WERI-Rb-1 (cell line): Measurements from ENCODE around the gene CATSPERB.
"Not testable (repeated sequence)": the region's sequence is repeated elsewhere in the genome, so short reads cannot be mapped to it uniquely, and the experiment has no call there.

ENCODE experiments used
- DNase-seq: peaks from one replicate; pipeline ENCODE4 v3.0.0-alpha.2; 2020
- H3K27ac ChIP-seq: fragments of 250-450 bp; sonication (Bioruptor Pico); 2 replicates; pipeline ENCODE4 v1.5.1; 2020; ENCODE audit warnings: mild to moderate bottlenecking, moderate library complexity
- H3K27me3 ChIP-seq: fragments of 250-450 bp; sonication (Bioruptor Pico); 2 replicates; pipeline ENCODE4 v1.5.1; 2021; ENCODE audit warnings: mild to moderate bottlenecking, low read depth, moderate library complexity; ENCODE audit not compliant: insufficient read depth, severe bottlenecking
- H3K36me3 ChIP-seq: fragments of 250-450 bp; sonication (Bioruptor Pico); 2 replicates; pipeline ENCODE4 v1.5.1; 2020; ENCODE audit warnings: mild to moderate bottlenecking, moderate library complexity
- H3K4me3 ChIP-seq: 2 replicates; pipeline ENCODE4 v1.5.1; 2011; ENCODE audit warnings: low read depth, mild to moderate bottlenecking, control low read depth, low read length
- H3K9me3 ChIP-seq: fragments of 250-450 bp; sonication (Bioruptor Pico); 2 replicates; pipeline ENCODE4 v1.5.1; 2021; ENCODE audit warnings: mild to moderate bottlenecking, moderate library complexity; ENCODE audit not compliant: severe bottlenecking
- CTCF ChIP-seq: IDR thresholded peaks from 2 replicates; pipeline ENCODE4 v1.5.1; 2011; ENCODE audit warnings: low read depth, mild to moderate bottlenecking, control low read depth, inconsistent platforms, low read length

The CATSPERB gene

DNA sequence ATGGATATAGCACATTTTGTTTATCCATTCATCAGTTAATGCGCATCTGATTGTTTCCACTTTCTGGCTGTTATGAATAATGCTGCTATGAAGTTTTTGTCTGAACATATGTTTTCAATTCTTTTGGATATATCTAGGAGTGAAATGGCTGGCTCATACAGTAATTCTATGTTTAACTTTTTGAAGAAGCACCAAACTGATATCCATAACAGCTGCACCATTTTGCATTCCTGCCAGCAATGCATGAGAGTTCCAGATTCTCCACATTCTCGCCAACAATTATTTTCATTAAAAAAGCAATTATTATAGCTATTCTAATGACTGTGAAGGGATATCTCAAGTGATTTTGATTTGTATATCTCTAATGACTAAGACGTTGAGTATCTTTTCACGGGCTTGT lies 131.9 kb downstream of the CATSPERB start:
- Histone ChIP-seq H3K36me3 (no peaks in the 10 kb centered on the region), H3K9me3 (peaks cover 3% of the 10 kb centered on the region), H3K4me3 (no peak overlapping the region), H3K27me3 (no peaks in the 10 kb centered on the region), H3K27ac (no peak overlapping the region)
- no peak for DNase-seq
- no peak for TF ChIP-seq CTCF

- TF ChIP-seq CTCF: no peak
- Histone ChIP-seq H3K4me3 (no peak overlapping the region), H3K36me3 (no peaks in the 10 kb centered on the region), H3K27ac (no peak overlapping the region), H3K9me3 (peaks cover 3% of the 10 kb centered on the region), H3K27me3 (no peaks in the 10 kb centered on the region)
- DNase-seq: no peak
Measured at GRCh38 chr14:91595736-91596135, 136.2 kb downstream of the CATSPERB start.

DNA sequence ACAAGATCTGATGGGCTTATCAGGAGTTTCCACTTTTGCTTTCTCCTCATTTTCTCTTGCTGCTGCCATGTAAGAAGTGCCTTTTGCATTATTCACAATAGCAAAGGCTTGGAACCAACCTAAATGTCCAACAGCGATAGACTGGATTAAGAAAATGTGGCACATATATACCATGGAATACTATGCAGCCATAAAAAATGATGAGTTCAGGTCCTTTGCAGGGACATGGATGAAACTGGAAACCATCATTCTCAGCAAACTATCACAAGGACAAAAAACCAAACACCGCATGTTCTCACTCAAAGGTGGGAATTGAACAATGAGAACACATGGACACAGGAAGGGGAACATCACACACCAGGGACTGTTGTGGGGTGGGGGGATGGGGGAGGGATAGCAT lies 137.9 kb downstream of the CATSPERB start:
- not testable (repeated sequence) for H3K27me3 ChIP-seq, H3K27ac ChIP-seq, H3K4me3 ChIP-seq, H3K9me3 ChIP-seq, DNase-seq, H3K36me3 ChIP-seq

GRCh38 chr14:91586410-91586809 lies 145.5 kb downstream of the CATSPERB start:
- TF ChIP-seq CTCF: no peak
- H3K4me3 ChIP-seq: no peak overlapping the region
- no peaks in the 10 kb centered on the region for H3K27me3 ChIP-seq
- H3K9me3 ChIP-seq: no peaks in the 10 kb centered on the region
- H3K27ac ChIP-seq: no peak overlapping the region
- H3K36me3 ChIP-seq: no peaks in the 10 kb centered on the region
- no peak for DNase-seq

DNA sequence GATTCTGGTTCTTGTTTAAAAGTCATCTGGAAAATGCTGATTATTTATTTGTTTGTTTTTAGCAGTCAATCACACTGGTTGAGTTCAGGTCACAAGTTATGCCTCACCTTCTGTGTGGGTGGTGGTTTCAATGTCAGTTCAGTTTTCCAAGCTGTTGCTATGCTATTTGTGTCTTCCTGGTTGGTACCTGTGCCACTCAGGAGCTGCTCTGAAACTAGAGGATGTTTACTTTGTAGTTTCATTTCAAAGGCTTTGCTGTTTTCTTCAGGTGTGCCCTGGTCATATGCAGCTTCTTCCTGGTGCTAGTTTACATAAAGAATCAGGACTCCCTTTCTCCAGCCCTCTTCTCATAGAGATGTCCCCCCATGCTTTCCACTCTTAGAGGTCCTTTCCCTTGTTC lies 146.0 kb downstream of the CATSPERB start:
- Histone ChIP-seq H3K4me3 (no peak overlapping the region), H3K9me3 (no peaks in the 10 kb centered on the region), H3K27ac (no peak overlapping the region)

GRCh38 chr14:91582761-91583160 lies 149.1 kb downstream of the CATSPERB start:
- Histone ChIP-seq H3K9me3 (no peaks in the 10 kb centered on the region), H3K36me3 (no peaks in the 10 kb centered on the region), H3K27me3 (no peaks in the 10 kb centered on the region), H3K4me3 (no peak overlapping the region), H3K27ac (no peak overlapping the region)
- 0 out of 2 replicates have a peak, but pooled peaks have one; percentile 9 for TF ChIP-seq CTCF
- no peak for DNase-seq

More for the DNA sequence above, 146.0 kb downstream of the CATSPERB start:
- no peak for DNase-seq
- no peaks in the 10 kb centered on the region for H3K27me3 ChIP-seq
- no peaks in the 10 kb centered on the region for H3K36me3 ChIP-seq
- TF ChIP-seq CTCF: no peak
